Fibroblast of mammary gland (primary cell): ENCODE measurements around the gene ZFYVE27.

Experiments
- DNase-seq: peaks from one replicate; pipeline ENCODE4 v3.0.0-alpha.2; 2010; ENCODE audit warnings: low read depth
- H3K4me3 ChIP-seq: 2 replicates; pipeline ENCODE4 v1.5.1; 2011; ENCODE audit warnings: low read depth, mild to moderate bottlenecking, low read length, moderate library complexity; ENCODE audit not compliant: control insufficient read depth
- TF ChIP-seq, protein P1 (sequence below): conservative IDR thresholded peaks from 2 replicates; pipeline ENCODE4 v1.5.1; 2011; ENCODE audit warnings: low read depth, low read length, inconsistent platforms; ENCODE audit not compliant: control insufficient read depth, insufficient read depth

ZFYVE27 gene

DNA sequence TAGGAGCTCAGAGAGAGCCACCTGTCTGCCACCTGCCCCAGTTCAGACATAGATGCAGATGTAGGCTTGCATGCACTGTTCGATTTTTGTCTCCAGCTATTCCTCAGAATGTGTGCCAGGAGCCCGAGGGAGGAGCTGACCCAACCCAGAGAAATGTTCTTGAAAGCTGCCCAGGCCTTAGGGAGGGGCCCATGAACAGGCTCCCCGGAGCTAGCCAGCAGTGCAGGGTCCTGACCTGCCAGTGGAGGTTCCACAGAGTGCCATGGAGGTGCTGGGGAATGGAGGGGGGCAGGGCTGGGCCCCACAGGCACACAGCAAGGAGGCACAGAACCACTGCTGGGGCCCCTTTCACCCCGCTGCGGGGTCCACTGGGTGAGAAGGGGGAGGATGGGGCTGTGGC lies 64.5 kb downstream of the ZFYVE27 start:
- no peak for DNase-seq
- TF ChIP-seq, protein P1, sequence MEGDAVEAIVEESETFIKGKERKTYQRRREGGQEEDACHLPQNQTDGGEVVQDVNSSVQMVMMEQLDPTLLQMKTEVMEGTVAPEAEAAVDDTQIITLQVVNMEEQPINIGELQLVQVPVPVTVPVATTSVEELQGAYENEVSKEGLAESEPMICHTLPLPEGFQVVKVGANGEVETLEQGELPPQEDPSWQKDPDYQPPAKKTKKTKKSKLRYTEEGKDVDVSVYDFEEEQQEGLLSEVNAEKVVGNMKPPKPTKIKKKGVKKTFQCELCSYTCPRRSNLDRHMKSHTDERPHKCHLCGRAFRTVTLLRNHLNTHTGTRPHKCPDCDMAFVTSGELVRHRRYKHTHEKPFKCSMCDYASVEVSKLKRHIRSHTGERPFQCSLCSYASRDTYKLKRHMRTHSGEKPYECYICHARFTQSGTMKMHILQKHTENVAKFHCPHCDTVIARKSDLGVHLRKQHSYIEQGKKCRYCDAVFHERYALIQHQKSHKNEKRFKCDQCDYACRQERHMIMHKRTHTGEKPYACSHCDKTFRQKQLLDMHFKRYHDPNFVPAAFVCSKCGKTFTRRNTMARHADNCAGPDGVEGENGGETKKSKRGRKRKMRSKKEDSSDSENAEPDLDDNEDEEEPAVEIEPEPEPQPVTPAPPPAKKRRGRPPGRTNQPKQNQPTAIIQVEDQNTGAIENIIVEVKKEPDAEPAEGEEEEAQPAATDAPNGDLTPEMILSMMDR = no peak
- H3K4me3 ChIP-seq = no peak overlapping the region

DNA sequence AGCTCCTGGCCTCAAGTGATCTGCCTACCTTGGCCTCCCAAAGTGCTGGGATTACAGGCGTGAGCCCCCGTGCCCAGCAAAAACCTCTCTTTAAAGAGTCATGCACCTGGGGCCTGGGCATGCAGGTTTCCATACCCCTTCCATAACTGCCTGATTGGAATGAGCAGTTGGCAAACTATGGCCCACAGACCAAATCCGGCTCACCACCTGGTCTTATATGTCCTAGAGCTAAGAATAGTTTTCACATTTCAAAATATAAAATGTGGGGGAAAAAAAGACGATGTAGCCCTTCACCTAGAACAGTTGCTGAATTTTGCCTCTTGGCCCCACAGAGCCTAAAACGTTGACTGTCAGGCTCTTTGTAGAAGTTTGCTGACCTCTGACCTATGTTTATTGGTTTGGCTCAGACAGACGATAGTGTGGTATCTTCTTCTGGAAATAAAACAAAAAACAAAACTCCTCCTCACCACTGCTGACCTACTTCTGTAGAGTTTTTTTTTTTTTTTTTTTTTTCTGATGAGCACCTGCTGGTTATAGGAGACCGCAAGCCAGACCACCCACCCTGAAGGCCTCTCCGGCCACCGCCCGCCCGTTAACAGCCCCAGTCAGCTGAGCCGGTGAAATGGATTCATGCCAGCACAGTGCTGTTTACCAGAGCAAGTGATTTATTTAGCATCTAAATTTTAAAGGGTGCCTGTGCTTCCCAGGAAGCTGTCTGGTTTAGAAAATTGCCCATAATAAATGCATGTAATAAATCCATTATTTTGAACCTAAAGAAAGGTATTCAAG lies 68.4 kb downstream of the ZFYVE27 start:
- H3K4me3 ChIP-seq = no peak overlapping the region
- no peak for DNase-seq
- TF ChIP-seq, protein P1 = no peak

DNA sequence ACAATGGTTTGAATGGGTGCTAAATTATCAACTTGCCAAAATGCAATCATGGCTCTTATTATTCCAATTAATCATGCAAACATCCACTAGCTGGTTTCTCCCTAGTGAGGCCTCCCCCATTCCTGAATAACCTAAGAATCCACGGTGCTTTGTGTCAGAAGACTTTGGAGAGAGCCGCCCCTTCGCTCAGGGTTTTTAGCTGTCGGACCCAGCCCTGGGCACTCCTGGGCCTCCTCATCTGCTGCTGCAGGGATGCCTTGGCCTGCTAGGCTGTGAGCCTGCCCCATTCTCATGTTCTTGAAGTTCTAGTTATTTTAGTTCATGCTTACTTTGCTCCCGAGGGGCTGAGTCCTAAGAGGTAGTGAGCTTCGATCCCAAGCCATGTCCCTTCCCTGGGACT lies 69.0 kb downstream of the ZFYVE27 start:
- no peak overlapping the region for H3K4me3 ChIP-seq
- TF ChIP-seq, protein P1 = no peak
- DNase-seq = no peak

DNA sequence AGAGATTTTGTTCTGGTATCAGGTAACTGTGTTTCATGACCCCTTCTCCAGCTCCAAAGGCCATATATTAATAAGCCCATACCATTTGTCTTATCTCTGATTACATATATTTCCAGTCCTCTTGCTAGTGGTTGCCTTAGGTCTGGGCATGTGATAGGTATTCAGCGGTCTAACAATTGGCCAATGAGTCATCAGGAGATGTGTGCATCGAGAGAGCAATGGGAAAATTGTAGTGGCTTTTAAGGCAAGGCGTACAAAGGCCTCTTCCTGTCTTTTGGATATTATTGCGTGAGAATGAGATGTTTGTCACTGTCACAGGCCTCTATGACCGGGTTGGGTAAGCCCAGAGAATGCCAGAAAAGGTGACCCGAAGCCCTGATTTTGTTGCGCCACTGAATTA lies 73.5 kb downstream of the ZFYVE27 start:
- TF ChIP-seq, protein P1 = no peak
- no peak overlapping the region for H3K4me3 ChIP-seq
- no peak for DNase-seq
